ENCODE measurements around the gene OLIG3.

- TF ChIP-seq EP300 (IDR thresholded peaks at IDR 0.05; ENCODE audit: borderline replicate concordance in 1 of 2, low read depth in 2 of 2, low read length in 2 of 2) (no peak), CTCF (IDR thresholded peaks at IDR 0.05; ENCODE audit: control extremely low read depth in 1 of 3, insufficient read depth in 1 of 3, low read depth in 1 of 3, low read length in 3 of 3) (no peak), SP1 (IDR thresholded peaks at IDR 0.05; ENCODE audit: low read depth, low read length) (no peak), ATF3 (IDR thresholded peaks at IDR 0.05; ENCODE audit: insufficient read depth, low read depth, low read length) (no peak), POLR2AphosphoS5 (IDR thresholded peaks at IDR 0.05; ENCODE audit: low read depth, low read length) (no peak), CREB1 (IDR thresholded peaks at IDR 0.05) (no peak), POLR2A (IDR thresholded peaks at IDR 0.05; ENCODE audit: control extremely low read depth in 1 of 2, low read depth in 2 of 2, low read length in 2 of 2) (no peak), CEBPB (IDR thresholded peaks at IDR 0.05; ENCODE audit: low read depth, low read length) (no peak), EZH2 (IDR thresholded peaks at IDR 0.05; ENCODE audit: low read depth, low read length, severe bottlenecking) (no peak)
Measured at GRCh38 chr6:137543114-137543513, 48.9 kb upstream of the OLIG3 start.
